ENCODE results near the gene CNOT11. TPM values are rescaled to one million over a fixed set of nuclear protein-coding genes. Genes with fewer than 3 reads are reported as not detected.
"Not testable (repeated sequence)": the region's sequence is repeated elsewhere in the genome, so short reads cannot be mapped to it uniquely, and the experiment has no call there.

CNOT11 gene
- total RNA-seq, 2 experiments from 2014 or later = 64.2 to 65.0 TPM

- ATAC-seq (ENCODE audit: low read depth) = no peak
- Mint-ChIP-seq H3K27me3 (no peaks in the 10 kb centered on the region), H3K36me3 (peaks cover 15% of the 10 kb centered on the region), H3K4me3 (peak overlapping the region; percentile 8), H3K4me1 (peaks cover 35% of the 10 kb centered on the region), H3K9me3 (no peaks in the 10 kb centered on the region), H3K27ac (peak overlapping the region; percentile 22)
- no peak for DNase-seq
- POLR2A ChIA-PET = interaction anchor here (1.0 to 2.5 kb wide), 2 partner anchors 57 to 308 kb away, joined by 3 to 28 read pairs; partner anchors contain the start of genes CNOT11 and RPL31
These were observed 57.6 kb downstream of the CNOT11 start for GRCh38 chr2:101310090-101310833.

- peaks cover 7% of the 10 kb centered on the region for H3K36me3 Mint-ChIP-seq
- POLR2A ChIA-PET = interaction anchor here (0.7 to 1.4 kb wide), 4 partner anchors 17 to 309 kb away, joined by 3 to 9 read pairs (median 4); partner anchors contain the start of gene RPL31
- H3K9me3 Mint-ChIP-seq = no peaks in the 10 kb centered on the region
- no peak for DNase-seq
- peaks cover 33% of the 10 kb centered on the region for H3K4me1 Mint-ChIP-seq
- H3K4me3 Mint-ChIP-seq = peak overlapping the region; percentile 49
- no peaks in the 10 kb centered on the region for H3K27me3 Mint-ChIP-seq
- H3K27ac Mint-ChIP-seq = peak overlapping the region; percentile 59
- no peak for ATAC-seq (ENCODE audit: low read depth)
These were observed 58.4 kb downstream of the CNOT11 start for GRCh38 chr2:101310834-101311695.

GRCh38 chr2:101311696-101312017 lies 59.0 kb downstream of the CNOT11 start:
- H3K36me3 Mint-ChIP-seq = peaks cover 6% of the 10 kb centered on the region
- H3K9me3 Mint-ChIP-seq = peaks cover 3% of the 10 kb centered on the region
- ATAC-seq (ENCODE audit: low read depth) (no peak), DNase-seq (no peak)
- POLR2A ChIA-PET = interaction anchor here (0.7 to 1.4 kb wide), 3 partner anchors 17 to 58 kb away, joined by 3 to 9 read pairs (median 5); no protein-coding TSS in a partner anchor
- peak overlapping the region; percentile 49 for H3K4me3 Mint-ChIP-seq
- peaks cover 33% of the 10 kb centered on the region for H3K4me1 Mint-ChIP-seq
- no peaks in the 10 kb centered on the region for H3K27me3 Mint-ChIP-seq
- H3K27ac Mint-ChIP-seq = peak overlapping the region; percentile 59

- DNase-seq; ATAC-seq (ENCODE audit: low read depth); H3K27ac Mint-ChIP-seq; POLR2A ChIA-PET; H3K27me3 Mint-ChIP-seq; H3K4me3 Mint-ChIP-seq: not testable (repeated sequence)
- Mint-ChIP-seq H3K36me3 (peaks cover 16% of the 10 kb centered on the region), H3K4me1 (peaks cover 18% of the 10 kb centered on the region), H3K9me3 (peaks cover 13% of the 10 kb centered on the region)
These were observed 63.9 kb downstream of the CNOT11 start for GRCh38 chr2:101316568-101316967.

Small RNA genes within 50 kb of the gene (microRNA-seq; reads per million reads assigned to microRNA genes)
- 6.3 reads per million for gene MIR5696

Other genes starting within 250 kb of the CNOT11 start
- gene TBC1D8, start 101.5 kb upstream of the CNOT11 start, total RNA-seq = 1 to 10 TPM in 1 of 2 experiments, under 1 TPM in 1; 0.79 to 1.4 TPM
- gene RNF149, start 55.8 kb downstream of the CNOT11 start, total RNA-seq = 10 to 100 TPM; 90.1 to 90.3 TPM
- not detected for gene CREG2, start 134.6 kb downstream of the CNOT11 start, total RNA-seq
- gene RFX8, start 222.2 kb downstream of the CNOT11 start, total RNA-seq = 1 to 10 TPM; 2.0 to 2.2 TPM